ENCODE results near the gene XIRP1. TPM values are rescaled to one million over a fixed set of nuclear protein-coding genes. Genes with fewer than 3 reads are reported as not detected.

Gene XIRP1
- total and polyA plus RNA-seq, 2 experiments from 2014 or later: not detected

- Mint-ChIP-seq H3K4me1 (peaks cover 3% of the 10 kb centered on the region; the same call in 1 of the 3 replicates), H3K36me3 (ENCODE audit: low read depth) (no peaks in the 10 kb centered on the region), H3K27me3 (ENCODE audit: insufficient read depth, low read depth, poor library complexity) (peaks cover 2% of the 10 kb centered on the region), H3K4me3 (no peak overlapping the region), H3K27ac (no peak overlapping the region), H3K9me3 (no peaks in the 10 kb centered on the region; the same call in 2 of the 3 replicates)
- Histone ChIP-seq H3F3A (replicated peaks; ENCODE audit: low read depth) (no peaks in the 10 kb centered on the region), H3K79me2 (replicated peaks; ENCODE audit: insufficient read depth) (no peaks in the 10 kb centered on the region), H3K9me2 (ENCODE audit: insufficient read depth) (no peaks in the 10 kb centered on the region), H4K20me1 (replicated peaks; ENCODE audit: insufficient read depth) (no peaks in the 10 kb centered on the region), H3K27me3 (ENCODE audit: insufficient read depth) (no peaks in the 10 kb centered on the region), H2AFZ (peak overlapping the region; percentile 23; the same call in 1 of the 2 replicates), H3K4me1 (ENCODE audit: insufficient read depth) (no peaks in the 10 kb centered on the region), H3K27ac (ENCODE audit: low read depth) (no peak overlapping the region), H3K4me2 (no peak overlapping the region), H3K36me3 (ENCODE audit: insufficient read depth) (no peaks in the 10 kb centered on the region), H3K4me3 (no peak overlapping the region)
- ATAC-seq (no peak), DNase-seq (ENCODE audit: low spot score) (no peak)
- TF ChIP-seq EZH2phosphoT487 (IDR thresholded peaks at IDR 0.05; ENCODE audit: unreplicated experiment) (no peak), EZH2 (IDR thresholded peaks at IDR 0.05; ENCODE audit: low read depth, unreplicated experiment) (no peak), ZNF462 (CRISPR knock-in tag; IDR thresholded peaks at IDR 0.05) (no peak), NANOG (IDR thresholded peaks at IDR 0.05; ENCODE audit: borderline replicate concordance) (no peak), CTCF (conservative IDR thresholded peaks at IDR 0.05; ENCODE audit: low read depth in 2 of 2) (no peak), JUNB (IDR thresholded peaks at IDR 0.05; ENCODE audit: unreplicated experiment) (no peak), ZNF331 (CRISPR knock-in tag; IDR thresholded peaks at IDR 0.05; ENCODE audit: low read depth) (no peak), POLR2AphosphoS5 (IDR thresholded peaks at IDR 0.05; ENCODE audit: low read depth) (no peak), CREB1 (CRISPR knock-in tag; IDR thresholded peaks at IDR 0.05; ENCODE audit: low read depth) (no peak), ZNF114 (CRISPR knock-in tag; IDR thresholded peaks at IDR 0.05) (no peak), REST (IDR thresholded peaks at IDR 0.05; ENCODE audit: unreplicated experiment) (no peak)
Observed at GRCh38 chr3:39232859-39233258, 40.5 kb upstream of the XIRP1 start.

Data from GM23338 (cell line).